K562 treated with DMSO at 1 percent for 12 hours (cell line): ENCODE results near the gene HNRNPAB. TPM values are rescaled to one million over a fixed set of nuclear protein-coding genes. Genes with fewer than 3 reads are reported as not detected.

ENCODE experiments used
- total RNA-seq: library from RNA; unstranded; fragments of 300-600 nt; gene quantifications from 2 replicates; pipeline ENCODE4 v1.2.3, GENCODE V29; 2022; ENCODE audit not compliant: insufficient read depth

The HNRNPAB gene
- total RNA-seq: 131 and 163 TPM in 2 replicates

GRCh38 chr5:178204182-178204934 lies at the start of gene HNRNPAB:
Gene HNRNPAB (plus strand): TSS chr5:178204533. CDS start chr5:178204838, 305 bp downstream.

GRCh38 chr5:178187014-178187413 lies 17.3 kb upstream of the HNRNPAB start, which contains the start of gene GMCL2:
Gene GMCL2 (minus strand): TSS chr5:178187371. CDS start chr5:178187299, 72 bp downstream.

GRCh38 chr5:178232124-178232919 lies 28.0 kb downstream of the HNRNPAB start, which contains the start of gene PHYKPL:
Gene PHYKPL (minus strand): TSS chr5:178232802. CDS start chr5:178232550, 252 bp downstream.

Other genes with a start within 250 kb of the HNRNPAB start
- not detected in 2 replicates for gene PROP1, start 208.3 kb upstream of the HNRNPAB start, total RNA-seq
- gene N4BP3, start 91.0 kb upstream of the HNRNPAB start, total RNA-seq: 3.1 and 5.3 TPM in 2 replicates
- gene RMND5B, start 73.5 kb upstream of the HNRNPAB start, total RNA-seq: 27.8 and 58.0 TPM in 2 replicates
- 123 and 146 TPM in 2 replicates for gene NHP2, start 50.6 kb upstream of the HNRNPAB start, total RNA-seq
- gene GMCL2, start 17.2 kb upstream of the HNRNPAB start, total RNA-seq: not detected in 2 replicates
- gene PHYKPL, start 28.3 kb downstream of the HNRNPAB start, total RNA-seq: 16.2 and 28.2 TPM in 2 replicates